ENCODE measurements around the gene COL9A1. TPM values are rescaled to one million over a fixed set of nuclear protein-coding genes. Genes with fewer than 3 reads are reported as not detected.

Gene COL9A1
- total RNA-seq, 1 experiment from 2014 or later = not detected

DNA sequence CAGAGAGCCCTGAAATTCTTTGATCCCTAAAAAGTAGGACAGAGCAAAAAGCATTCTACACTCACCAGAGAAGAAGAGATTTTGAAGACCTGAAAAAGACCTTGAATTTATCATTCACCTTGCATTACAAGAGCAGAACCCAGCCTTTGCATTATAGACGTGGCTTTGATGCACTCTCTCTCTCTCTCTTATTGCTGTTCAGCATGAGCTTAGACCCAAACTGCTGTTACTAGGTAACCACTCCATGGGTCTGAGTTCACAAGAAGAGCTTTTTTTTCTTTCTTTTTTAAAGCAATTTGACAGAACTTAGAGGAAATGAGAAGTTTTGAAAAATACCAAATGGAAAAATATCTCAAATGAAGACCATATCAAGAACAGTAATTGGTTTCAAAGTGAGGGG, 44.4 kb downstream of the COL9A1 start:
- intact Hi-C loops (cut with micrococcal nuclease; ENCODE audit: unreplicated experiment) = no loop called here
- BruUV-seq (replicated peaks) = no TSS peak

DNA sequence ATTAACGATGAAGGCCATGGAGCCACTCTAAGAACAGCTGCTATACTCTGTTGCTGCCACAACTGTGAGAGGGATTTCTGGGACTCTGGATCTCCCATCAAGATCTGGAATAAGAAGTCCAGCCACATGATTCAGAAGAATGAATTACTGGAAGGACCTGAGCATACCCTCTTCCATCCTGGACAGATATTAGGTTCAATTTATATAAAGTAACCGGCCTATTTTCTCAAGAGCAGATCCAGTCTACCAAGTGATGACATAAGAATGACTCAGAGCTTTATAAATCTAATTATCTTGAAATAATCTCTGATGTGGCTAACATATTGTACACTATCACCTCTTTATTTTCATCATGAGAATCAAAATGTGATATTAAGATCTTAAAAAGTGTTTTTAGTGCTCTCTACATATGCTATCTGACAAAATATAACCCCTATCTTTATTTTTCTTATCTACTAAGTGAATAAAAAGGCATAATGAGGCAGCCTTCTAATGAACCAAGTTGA, 45.1 kb downstream of the COL9A1 start:
- H3K4me2 ChIP-seq = no peak overlapping the region
- intact Hi-C loops (cut with micrococcal nuclease; ENCODE audit: unreplicated experiment) = no loop called here
- no TSS peak for BruUV-seq (replicated peaks)
- H3K36me3 ChIP-seq (ENCODE audit: low read depth) = no peaks in the 10 kb centered on the region
- DNase-seq = no peak
- no peaks in the 10 kb centered on the region for H3K4me1 ChIP-seq (replicated peaks; ENCODE audit: insufficient read depth)
- H3K27ac ChIP-seq = no peak overlapping the region
- H3F3A ChIP-seq (ENCODE audit: insufficient read depth, low read depth) = no peaks in the 10 kb centered on the region
- TF ChIP-seq EZH2 (IDR thresholded peaks at IDR 0.05; ENCODE audit: low read depth) = no peak
- TF ChIP-seq, protein P1, sequence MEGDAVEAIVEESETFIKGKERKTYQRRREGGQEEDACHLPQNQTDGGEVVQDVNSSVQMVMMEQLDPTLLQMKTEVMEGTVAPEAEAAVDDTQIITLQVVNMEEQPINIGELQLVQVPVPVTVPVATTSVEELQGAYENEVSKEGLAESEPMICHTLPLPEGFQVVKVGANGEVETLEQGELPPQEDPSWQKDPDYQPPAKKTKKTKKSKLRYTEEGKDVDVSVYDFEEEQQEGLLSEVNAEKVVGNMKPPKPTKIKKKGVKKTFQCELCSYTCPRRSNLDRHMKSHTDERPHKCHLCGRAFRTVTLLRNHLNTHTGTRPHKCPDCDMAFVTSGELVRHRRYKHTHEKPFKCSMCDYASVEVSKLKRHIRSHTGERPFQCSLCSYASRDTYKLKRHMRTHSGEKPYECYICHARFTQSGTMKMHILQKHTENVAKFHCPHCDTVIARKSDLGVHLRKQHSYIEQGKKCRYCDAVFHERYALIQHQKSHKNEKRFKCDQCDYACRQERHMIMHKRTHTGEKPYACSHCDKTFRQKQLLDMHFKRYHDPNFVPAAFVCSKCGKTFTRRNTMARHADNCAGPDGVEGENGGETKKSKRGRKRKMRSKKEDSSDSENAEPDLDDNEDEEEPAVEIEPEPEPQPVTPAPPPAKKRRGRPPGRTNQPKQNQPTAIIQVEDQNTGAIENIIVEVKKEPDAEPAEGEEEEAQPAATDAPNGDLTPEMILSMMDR (conservative IDR thresholded peaks at IDR 0.05) = no peak
- H3K4me3 ChIP-seq = no peak overlapping the region
- H3K9me2 ChIP-seq (ENCODE audit: insufficient read depth) = no peaks in the 10 kb centered on the region
- H2AFZ ChIP-seq = no peak overlapping the region
- POLR2A ChIA-PET (ENCODE audit: unreplicated experiment) = no interaction called here
- H3K9me3 ChIP-seq (ENCODE audit: insufficient read depth, low read depth) = no peaks in the 10 kb centered on the region
- CTCF ChIA-PET = no interaction called here
- no peaks in the 10 kb centered on the region for H4K20me1 ChIP-seq (ENCODE audit: insufficient read depth)
- H3K79me2 ChIP-seq (ENCODE audit: low read depth) = no peaks in the 10 kb centered on the region
- H3K27me3 ChIP-seq (ENCODE audit: insufficient read depth, low read depth) = no peaks in the 10 kb centered on the region; the same call in 1 of the 2 replicates

More for the DNA sequence above, 44.4 kb downstream of the COL9A1 start:
- Histone ChIP-seq H3K9me3 (ENCODE audit: insufficient read depth, low read depth) (no peaks in the 10 kb centered on the region), H3K36me3 (ENCODE audit: low read depth) (no peaks in the 10 kb centered on the region), H3K79me2 (ENCODE audit: low read depth) (no peaks in the 10 kb centered on the region), H2AFZ (no peak overlapping the region), H3K4me3 (no peak overlapping the region), H3F3A (ENCODE audit: insufficient read depth, low read depth) (no peaks in the 10 kb centered on the region), H3K27me3 (ENCODE audit: insufficient read depth, low read depth) (no peaks in the 10 kb centered on the region), H3K27ac (no peak overlapping the region), H3K4me2 (no peak overlapping the region), H4K20me1 (ENCODE audit: insufficient read depth) (no peaks in the 10 kb centered on the region), H3K9me2 (ENCODE audit: insufficient read depth) (no peaks in the 10 kb centered on the region), H3K4me1 (replicated peaks; ENCODE audit: insufficient read depth) (no peaks in the 10 kb centered on the region)
- DNase-seq = no peak
- TF ChIP-seq, protein P1 (conservative IDR thresholded peaks at IDR 0.05) = no peak
- TF ChIP-seq EZH2 (IDR thresholded peaks at IDR 0.05; ENCODE audit: low read depth) = no peak
- POLR2A ChIA-PET (ENCODE audit: unreplicated experiment) = no interaction called here
- CTCF ChIA-PET = no interaction called here

DNA sequence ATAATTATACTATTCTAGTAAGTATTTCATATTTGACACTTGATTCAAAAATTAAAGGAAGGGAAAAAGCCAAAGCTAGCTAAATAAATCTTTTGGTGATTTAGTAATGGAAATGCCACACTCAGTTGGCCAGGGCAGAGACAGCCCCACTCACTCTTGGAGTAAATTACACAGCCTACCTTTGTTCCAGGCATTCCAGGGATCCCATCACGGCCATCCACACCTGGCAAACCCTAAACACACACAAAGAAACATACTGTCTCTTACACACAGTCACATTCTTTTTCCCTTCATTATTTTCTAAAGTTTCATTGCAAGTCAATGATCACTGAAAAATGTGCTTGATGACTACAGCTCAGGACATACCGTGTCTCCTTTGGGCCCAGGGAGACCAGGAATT, 48.1 kb downstream of the COL9A1 start:
- ChIA-PET CTCF (no interaction called here), POLR2A (ENCODE audit: unreplicated experiment) (no interaction called here)
- TF ChIP-seq, protein P1 (conservative IDR thresholded peaks at IDR 0.05) = no peak
- TF ChIP-seq EZH2 (IDR thresholded peaks at IDR 0.05; ENCODE audit: low read depth) = no peak
- Histone ChIP-seq H3K4me1 (replicated peaks; ENCODE audit: insufficient read depth) (no peaks in the 10 kb centered on the region), H2AFZ (no peak overlapping the region), H3K27me3 (ENCODE audit: insufficient read depth, low read depth) (no peaks in the 10 kb centered on the region; the same call in 1 of the 2 replicates), H3K9me3 (ENCODE audit: insufficient read depth, low read depth) (no peaks in the 10 kb centered on the region), H3K9me2 (ENCODE audit: insufficient read depth) (no peaks in the 10 kb centered on the region), H3K79me2 (ENCODE audit: low read depth) (no peaks in the 10 kb centered on the region), H3K4me2 (no peak overlapping the region), H4K20me1 (ENCODE audit: insufficient read depth) (no peaks in the 10 kb centered on the region), H3K27ac (no peak overlapping the region), H3K36me3 (ENCODE audit: low read depth) (no peaks in the 10 kb centered on the region), H3F3A (ENCODE audit: insufficient read depth, low read depth) (no peaks in the 10 kb centered on the region), H3K4me3 (no peak overlapping the region)
- BruUV-seq (replicated peaks) = no TSS peak
- no peak for DNase-seq
- intact Hi-C loops (cut with micrococcal nuclease; ENCODE audit: unreplicated experiment) = no loop called here
